Endothelial cell of umbilical vein (primary cell): ENCODE measurements around the gene PTPRD.

Experiments used
- JUN ChIP-seq: IDR thresholded peaks from 2 replicates; pipeline ENCODE4 v1.6.1; 2011; ENCODE audit warnings: borderline replicate concordance, low read depth; ENCODE audit not compliant: insufficient read length, insufficient read depth
- TF ChIP-seq, protein P1 (sequence below), 2 donors: IDR thresholded peaks; 1 replicate in 1 of 2; 2 replicates in 1 of 2; pipeline ENCODE4 v1.5.1; 2011; ENCODE audit warnings: low read length in 2 of 2, mild to moderate bottlenecking in 2 of 2, moderate library complexity in 2 of 2, control low read depth in 1 of 2, inconsistent platforms in 1 of 2, low read depth in 1 of 2; ENCODE audit not compliant: insufficient read depth in 1 of 2; ENCODE audit errors: extremely low read depth in 1 of 2

DNA sequence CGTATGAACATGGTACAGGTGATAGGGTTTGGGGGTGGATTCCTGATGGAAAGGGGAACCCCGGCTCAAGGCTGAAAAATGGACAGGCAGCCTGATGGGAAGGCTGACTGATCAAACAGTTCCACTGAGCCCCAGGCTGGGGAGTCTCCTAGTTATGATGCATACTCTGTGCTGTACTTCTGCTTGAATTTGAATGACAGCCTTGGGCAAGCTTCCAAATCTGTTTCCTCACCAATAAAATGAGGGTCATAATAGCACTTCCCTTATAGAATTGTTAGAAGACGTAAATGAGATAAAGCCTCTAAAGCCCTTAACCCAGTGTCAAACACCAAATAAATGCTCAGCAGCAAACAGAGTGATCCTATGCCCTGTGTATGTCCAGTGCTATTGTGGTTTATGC, 2334.8 kb downstream of the PTPRD start:
- no peak for TF ChIP-seq JUN
- TF ChIP-seq, protein P1, sequence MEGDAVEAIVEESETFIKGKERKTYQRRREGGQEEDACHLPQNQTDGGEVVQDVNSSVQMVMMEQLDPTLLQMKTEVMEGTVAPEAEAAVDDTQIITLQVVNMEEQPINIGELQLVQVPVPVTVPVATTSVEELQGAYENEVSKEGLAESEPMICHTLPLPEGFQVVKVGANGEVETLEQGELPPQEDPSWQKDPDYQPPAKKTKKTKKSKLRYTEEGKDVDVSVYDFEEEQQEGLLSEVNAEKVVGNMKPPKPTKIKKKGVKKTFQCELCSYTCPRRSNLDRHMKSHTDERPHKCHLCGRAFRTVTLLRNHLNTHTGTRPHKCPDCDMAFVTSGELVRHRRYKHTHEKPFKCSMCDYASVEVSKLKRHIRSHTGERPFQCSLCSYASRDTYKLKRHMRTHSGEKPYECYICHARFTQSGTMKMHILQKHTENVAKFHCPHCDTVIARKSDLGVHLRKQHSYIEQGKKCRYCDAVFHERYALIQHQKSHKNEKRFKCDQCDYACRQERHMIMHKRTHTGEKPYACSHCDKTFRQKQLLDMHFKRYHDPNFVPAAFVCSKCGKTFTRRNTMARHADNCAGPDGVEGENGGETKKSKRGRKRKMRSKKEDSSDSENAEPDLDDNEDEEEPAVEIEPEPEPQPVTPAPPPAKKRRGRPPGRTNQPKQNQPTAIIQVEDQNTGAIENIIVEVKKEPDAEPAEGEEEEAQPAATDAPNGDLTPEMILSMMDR (IDR thresholded peaks at IDR 0.05; ENCODE audit: extremely low read depth in 1 of 2, insufficient read depth in 1 of 2, low read depth in 1 of 2, low read length in 2 of 2): no peak
